Left renal pelvis (tissue), 4 donors: ENCODE results near the gene TNC. TPM values are rescaled to one million over a fixed set of nuclear protein-coding genes. Genes with fewer than 3 reads are reported as not detected.

Source experiments
- DNase-seq, 4 donors: peaks; one replicate each; pipeline ENCODE4 v3.0.0-alpha.2; 2013; ENCODE audit warnings: low read depth in 4 of 4, low spot score in 3 of 4
- polyA plus RNA-seq, 4 donors: library from polyadenylated mRNA; unstranded; fragments of 120-200 nt; gene quantifications; one replicate each; pipeline ENCODE4 v1.2.1, GENCODE V29; 2013; ENCODE audit not compliant: insufficient read length in 4 of 4

TNC gene
- polyA plus RNA-seq: 100 to 1,000 TPM; 228 to 410 (median 350) TPM

DNA sequence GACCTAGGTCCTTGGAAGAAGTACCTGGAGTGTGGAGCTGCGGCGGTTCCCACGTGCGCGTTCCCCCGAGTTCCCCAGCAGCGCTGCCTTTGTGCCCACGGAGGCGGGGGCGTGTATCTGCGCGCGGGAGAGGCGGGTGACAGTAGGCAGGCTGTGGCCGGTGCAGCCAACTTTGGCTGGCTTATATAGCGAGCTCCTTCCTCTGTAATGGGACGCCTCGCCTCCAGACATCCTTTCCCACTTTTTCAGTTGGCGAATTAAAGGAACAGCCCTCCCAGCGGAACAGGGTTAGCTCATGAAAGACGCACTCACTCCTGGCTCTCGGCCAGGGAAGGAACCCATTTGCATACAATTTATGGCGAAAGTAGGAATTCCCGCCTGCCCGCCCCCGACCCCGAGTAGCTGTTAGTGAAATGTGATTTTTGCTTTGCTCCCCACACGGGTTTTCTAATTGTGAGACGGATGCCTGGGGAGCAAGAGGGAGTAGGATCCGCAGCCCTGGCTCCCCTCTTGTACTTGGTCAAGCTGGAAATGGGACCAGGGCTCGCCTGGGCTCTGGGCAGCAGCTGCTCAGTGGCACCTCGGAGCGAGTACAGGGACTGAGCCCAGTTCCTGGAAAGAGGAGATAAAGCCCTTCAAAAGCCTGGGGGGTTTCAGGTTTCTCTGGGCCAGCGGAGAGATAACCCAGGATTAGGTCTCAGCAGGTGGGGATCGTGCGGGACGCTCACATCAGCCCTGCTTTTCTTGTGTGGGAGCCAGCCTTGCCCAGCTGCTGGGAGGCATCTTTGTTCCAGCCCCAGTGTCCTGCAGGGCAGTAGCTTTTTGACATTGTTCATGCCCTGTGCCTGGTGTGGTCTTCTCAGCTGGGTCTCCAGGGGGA is at the start of gene TNC:
Gene TNC, minus strand, starts transcription at position 159 of the 880 bp plus-strand sequence. CDS start 27,139 bp downstream, outside the sequence.
- DNase-seq: peak in 3 of 4 donors; percentile 71 to 81 (median 78)

DNA sequence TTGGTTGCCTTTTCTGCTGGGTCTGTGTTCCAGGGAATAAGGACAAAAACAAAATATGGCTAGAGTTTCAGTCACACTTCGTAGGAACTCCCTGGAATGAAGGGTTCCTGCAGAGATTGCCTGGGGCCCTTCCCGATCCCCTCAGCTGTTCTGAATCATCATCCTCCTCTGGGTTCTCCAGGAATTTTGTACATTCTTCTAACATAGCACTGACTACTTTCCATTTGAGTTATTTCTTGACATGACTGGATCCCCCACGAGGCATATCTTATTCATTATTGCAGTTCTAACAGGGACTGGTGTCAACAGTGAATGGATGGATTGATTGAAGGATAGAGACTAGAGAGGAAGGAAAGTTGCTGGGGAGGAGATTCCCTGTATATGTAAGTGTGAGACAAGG is 49.2 kb upstream of the TNC start:
- no peak for DNase-seq

DNA sequence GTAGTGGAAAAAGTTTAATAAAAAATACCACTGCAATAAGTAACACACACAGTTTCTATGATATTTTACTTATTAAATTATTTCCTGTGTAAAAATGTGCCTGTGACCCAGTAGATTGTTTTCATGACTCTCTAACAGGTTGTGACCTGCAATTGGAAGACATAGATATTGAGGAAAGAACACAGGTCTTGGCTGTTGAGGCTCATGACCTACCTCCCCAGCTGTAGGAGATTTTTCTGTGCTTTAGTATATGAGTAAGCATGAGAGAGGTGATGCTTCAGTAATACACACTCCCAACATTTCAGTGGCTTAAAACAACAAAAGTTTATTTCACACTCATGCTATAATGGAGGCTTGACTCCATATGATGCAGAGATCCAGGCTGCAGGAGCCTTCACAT is 47.3 kb upstream of the TNC start:
- DNase-seq: no peak

DNA sequence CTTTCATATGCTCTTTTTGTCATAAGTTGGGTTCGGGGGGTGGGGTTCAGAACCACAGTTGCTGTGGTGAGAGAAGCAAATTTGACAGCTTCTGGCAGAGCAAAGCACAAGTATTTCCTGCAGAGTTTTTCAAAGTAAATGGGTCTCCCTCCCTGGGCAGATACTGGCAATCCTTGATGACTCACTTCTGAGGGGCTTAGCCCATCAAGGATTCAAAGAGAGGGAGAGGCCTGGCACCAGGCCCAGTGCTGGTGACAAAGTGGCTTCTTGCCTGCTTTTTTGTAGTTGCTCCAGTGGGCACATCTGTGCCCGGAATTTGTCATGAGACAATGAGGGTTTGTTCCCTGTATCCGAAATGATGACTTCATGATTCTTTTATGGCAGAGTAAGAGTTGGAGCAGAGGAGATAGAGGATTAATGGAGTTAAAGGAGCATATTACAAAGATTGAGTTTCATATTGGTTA is 46.6 kb upstream of the TNC start:
- DNase-seq: no peak

DNA sequence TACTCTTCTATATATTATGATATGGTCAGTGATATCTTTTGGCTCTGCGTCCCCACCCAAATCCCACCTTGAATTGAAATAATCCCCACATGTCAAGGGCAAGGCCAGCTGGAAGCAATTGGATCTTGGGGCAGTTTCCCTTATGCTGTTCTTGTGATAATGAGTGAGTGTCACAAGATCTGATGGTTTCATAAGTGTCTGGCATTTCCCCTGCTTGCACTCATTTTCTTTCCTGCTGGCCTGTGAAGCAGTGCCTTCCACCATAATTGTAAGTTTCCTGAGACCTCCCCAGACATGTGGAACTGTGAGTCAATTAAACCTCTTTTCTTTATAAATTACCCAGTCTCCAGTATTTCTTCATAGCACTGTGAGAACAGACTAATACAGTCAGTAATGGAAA is 45.0 kb upstream of the TNC start:
- DNase-seq: no peak

DNA sequence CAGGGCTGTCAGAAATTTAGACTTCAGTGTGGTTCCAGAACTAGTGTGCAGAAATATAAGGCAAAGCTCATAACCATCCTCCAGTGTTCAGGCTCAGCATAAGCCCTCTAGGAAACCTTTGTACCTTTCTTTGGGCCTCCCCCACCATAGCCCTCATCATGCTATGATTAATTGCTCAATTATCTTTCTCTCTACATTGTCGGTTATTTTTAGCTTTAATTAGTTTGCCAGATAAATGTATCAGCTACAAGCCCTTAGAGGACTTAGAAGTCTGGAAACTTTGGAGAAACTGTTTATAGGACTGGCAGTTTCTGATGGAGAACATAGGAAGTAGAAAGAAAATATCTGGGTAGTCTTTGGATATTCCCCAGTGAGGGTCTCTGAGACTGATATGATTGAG is 43.5 kb upstream of the TNC start:
- no peak for DNase-seq

DNA sequence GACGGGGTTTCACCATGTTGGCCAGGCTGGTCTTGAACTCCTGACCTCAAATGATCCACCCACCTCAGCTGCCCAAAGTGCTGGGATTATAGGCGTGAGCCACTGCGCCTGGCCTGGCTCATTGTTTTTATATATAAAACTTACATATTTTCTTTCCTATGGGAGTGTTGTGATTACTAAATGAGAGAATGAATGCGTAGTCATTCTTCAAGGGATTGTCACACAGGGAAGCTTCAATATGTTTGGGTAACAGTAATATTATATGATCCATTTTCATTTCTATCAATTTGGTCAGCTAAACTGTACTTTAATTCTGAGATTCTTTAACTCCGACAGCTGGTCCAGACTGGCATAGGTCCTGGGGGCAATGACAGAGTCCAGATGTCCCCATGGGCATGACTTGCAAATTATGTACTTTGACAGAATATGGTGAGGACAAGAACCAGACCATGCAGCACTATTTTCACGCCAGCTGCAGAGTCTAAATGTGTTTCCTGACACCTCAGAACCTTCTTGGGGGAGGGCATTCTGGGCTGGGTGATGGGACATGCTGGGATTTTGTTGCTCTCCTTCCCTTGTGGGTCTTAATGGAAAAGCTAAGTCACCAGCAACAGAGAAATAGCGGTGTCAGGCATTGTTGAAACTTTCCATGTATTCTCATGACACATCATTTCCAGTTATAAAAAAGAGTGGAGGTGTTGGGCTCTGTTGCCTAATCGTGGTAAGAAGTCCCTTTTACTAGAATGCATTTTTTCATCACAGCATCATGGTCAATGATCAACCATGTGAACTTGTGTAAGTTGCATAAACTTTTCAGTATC is 40.9 kb upstream of the TNC start:
- no peak for DNase-seq

DNA sequence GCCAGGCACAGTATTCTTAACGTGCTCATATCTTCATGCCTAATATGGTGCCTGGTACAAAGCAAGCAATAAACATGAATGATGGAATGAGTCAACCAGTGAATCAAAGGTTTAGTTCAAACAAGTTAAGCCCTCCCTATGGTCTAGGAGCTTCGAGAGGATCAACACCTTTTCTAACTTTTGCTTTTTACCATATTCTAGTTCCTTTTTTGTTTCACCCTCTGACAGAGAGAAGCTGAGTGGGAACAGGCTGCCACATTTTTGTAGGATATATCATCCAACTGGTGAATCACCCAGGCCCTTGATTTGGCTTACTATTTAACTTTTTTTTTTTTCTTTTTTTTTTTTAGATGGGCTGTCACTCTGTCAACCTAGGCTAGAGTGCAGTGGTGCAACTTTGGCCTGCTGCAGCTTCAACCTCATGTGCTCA is 39.3 kb upstream of the TNC start:
- no peak for DNase-seq

DNA sequence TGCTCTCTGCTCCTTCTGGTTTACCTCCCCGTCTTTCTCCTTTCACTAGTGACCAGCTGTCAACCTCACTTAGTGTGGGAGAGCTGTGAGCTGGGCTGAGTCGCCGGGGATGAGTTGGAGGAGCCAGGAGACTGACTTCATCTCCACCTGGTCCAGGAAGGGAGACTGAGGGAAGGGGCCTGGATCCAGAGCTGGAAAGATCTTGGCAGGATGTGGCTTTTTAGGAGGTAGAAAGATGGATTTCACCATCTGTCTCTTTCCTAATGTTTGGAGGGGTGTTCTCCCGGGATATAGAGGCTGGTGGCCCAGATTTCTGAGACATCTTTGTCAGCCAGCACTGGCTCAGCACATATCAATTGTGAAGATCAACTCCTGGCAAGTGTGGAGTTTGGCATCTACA is 37.1 kb upstream of the TNC start:
- no peak for DNase-seq

DNA sequence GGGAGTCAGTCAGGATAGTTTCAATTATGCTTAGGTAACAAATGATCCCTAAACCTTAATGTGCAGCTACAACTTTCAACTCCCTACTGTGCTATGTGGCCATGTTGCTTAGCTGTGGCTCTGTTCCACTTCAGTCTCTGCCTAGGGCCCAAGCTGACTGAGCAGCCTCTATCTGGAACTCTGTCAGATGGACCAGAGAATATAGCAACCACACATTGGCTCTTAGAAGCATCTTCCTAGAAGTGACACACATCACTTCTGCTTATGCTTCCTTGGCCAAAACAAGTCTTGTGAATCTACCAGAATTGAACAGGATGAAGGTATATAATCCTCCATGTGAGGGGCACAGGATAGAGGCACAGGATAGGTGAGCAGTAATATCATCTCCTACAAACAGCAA is 36.7 kb upstream of the TNC start:
- no peak for DNase-seq

DNA sequence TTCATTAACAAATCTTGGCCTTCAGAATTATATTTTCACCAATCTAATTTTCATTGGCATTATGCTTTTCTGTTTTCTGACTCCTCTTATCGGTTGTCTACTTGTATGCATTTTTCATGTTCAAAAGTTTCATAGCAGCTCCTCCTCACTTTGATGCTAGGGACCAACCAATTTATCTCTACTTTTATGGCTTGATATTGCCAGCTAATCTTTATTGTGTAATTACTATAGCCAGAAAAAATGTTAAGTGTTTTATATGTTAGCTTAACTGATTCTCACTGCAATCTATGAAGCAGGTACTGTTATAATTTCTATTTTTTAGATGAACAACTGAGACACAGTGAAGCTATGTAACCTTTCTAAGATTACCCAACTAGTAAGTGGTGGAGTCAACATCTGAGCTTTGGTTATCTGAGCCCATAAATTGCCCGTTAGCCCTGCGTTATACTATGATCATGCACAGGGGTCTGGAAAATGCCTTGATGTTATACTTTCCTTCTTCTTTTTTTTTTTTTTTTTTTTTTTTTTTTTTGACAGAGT is 34.4 kb upstream of the TNC start:
- no peak for DNase-seq

DNA sequence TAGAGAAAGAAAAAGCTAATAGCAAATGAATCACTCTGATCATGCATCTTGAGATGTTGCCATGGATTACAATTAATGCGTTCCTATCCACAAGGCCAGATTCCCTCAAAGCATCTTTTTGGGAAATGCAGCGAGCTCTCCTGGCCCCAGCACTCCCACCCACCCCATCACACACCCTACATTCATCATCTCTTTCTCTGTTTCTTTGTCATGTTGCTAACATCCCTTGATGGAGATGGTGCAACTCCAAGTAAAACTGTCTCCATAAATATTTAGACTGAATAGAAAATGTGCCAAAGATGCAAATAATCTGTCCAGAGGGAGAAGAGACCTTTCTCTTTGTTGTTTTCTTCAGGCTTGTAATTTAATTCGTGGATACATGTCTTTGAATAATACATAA is 30.8 kb upstream of the TNC start:
- DNase-seq: no peak

DNA sequence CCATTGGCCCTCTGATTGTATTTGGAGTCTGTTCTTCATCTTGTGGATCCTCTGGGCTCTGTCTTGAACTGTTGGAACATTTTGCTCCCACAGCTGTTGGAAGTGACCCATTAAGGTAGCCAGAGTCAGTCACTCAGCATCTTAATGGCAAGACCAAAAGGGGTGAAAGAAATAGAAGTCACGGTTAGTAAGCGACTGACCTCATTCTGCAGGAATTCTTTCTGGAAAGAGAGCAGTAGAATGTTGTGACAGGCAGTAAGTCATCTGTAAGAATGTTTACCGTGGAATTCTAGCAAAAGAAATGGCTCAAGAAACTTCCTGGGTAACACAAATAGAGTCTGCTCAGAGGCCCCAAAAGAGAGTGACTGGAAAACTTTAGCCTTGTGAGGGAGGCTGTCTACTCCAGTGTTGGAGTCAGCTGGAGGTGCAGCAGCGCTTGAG is 28.6 kb upstream of the TNC start:
- peak; percentile 31 to 56 (median 40) for DNase-seq

DNA sequence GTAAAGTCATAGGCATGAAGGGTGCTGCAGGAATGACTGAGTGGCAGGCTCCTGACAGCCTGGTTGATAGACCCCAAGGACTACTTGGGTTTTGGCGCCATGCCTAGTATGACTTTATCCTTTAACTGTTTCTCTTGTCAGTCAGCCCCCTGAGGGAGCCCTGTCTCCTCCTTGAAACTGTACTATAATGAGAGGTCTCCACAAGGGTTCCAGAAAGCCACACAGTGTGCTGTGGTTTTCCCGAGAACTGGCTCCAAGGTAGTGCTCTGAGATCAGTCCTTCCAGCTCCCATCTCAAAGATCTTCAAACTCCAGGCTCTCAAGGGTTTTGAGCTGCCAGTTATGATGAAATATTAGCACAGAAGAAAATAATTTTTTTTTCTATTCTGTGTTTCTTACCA is 26.7 kb upstream of the TNC start:
- no peak for DNase-seq

DNA sequence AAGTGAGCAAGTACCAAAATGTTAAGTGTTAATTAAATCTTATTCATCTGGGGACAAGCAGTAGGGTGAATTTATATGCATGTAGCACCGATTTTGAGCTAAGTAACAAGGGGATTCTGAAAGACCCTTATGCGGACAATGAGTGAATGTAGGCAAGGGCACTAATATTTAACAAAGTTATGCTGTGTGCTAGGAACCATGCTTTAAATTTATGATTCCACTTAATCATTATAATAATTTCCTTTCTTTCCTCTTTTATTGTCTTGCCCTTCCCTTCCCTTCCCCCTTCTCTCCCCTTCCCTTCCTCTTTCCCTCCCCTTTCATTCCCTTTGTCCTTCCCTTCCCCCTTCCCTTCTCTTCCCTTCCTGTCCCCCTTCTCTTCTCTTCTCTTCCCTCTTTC is 25.7 kb upstream of the TNC start:
- DNase-seq: no peak

DNA sequence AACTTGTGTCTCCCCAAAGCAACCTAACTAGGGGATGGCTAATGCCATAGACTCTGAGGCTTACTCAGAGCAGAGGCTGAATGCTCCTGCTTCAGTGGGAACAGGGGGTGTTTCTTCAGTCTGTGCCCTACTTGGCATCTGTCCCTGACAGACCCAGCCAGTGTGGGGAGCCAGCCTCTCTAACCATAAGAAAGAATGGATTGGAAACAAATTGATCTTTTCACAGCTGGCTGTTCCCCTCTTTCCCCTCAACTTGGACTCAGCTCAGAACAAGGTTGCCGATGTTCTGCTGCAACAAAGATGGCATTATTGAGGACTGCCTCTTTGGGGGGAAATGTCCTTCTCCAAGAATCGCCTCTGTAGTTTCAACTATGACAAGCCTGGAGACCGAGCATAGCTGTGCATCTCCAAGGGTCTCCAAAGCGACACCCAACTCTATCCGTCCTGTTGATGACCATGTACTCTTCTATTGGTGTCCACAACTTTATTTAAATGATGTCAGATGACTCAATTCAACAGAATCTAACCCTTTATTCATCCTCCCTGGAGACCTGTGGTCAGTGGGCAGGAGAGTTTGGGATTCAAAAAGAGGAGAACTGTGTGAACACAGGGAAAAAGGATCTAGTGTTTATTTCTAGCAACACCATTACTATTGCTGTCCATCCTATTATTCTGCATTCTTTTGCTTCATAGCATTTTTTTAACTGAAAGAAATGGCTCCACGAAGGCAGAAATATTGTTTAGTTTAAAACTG is 24.7 kb upstream of the TNC start:
- DNase-seq: no peak

DNA sequence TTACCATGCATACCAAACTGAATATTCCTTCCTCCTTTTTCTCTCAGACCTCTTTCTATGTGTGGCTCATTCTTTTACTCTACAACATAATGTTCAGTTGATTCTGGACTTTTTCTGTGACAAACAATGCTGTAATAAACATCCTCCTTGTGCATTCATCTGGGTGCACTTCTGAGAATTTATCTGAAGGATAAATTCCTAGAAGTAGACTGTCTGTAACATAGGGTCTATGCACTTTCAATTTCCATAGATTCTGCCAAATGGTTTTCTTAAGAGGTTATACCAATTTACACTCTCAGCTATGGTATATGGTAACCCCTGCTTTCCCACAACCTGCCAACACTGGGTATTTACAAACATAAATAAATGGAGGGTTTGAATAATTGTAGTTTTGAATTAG is 24.1 kb upstream of the TNC start:
- DNase-seq: no peak

DNA sequence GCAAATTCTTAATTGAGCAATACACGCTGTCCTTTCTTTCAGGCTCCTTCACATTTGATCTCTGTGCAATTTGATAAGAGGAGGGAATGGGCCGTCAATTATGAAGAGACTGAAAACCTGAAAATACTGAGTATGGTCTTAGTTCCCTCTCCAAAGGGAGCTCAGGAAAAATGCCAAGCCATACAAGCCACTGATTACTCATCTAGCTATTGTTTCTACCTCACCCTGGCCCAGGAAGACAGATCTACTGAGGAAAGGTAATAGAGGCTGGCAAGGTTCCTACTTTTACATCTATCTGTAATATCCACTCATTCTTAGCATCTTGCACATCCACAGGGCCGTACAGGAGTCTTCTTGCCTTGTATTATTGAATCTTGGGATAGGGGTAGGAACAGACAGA is 23.7 kb upstream of the TNC start:
- no peak for DNase-seq

DNA sequence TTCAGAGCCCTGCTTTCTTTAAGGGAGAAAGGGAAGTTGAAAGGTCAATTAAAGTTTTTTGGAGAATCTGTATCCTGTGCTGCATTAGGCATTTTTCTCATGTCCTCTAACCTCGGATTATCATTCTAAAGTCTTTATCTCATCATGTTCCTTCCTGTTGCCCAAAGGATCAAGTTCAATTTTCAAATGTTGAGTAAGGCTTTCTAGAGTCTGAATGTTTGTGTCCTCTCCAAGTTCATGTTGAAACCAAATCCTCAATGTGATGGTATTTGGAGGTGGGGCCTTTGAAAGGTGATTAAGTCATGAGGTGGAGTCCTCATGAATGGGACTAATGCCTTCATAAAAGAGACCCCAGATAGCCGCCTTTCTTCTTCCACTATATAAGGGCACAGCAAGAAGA is 20.2 kb upstream of the TNC start:
- no peak for DNase-seq

DNA sequence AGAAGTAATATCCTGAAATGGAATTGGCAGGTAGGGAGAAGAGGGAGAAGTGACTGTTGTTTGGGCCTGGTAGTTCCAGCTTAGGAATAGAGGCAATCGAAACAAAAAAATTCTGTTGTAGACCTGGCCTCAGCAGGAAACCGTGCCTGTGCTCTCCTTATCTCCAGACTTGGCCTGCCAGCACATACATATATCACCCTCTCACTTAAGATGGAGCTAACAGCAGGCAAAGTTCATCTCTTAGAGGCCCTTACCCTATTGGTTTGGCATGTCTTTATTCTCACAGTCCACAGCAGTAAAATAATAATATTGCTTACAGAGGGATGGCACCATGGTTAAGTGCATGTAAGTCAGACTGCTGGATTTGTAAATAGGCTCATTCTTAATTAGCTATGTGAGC is 19.6 kb upstream of the TNC start:
- no peak for DNase-seq
